ENCODE measurements around the gene KCTD11.

- TF ChIP-seq CTCF (IDR thresholded peaks at IDR 0.05; ENCODE audit: low read depth, low read length, missing input control): no peak
- TF ChIP-seq HNF4G (IDR thresholded peaks at IDR 0.05): no peak
- peak; percentile 97 for TF ChIP-seq REST (IDR thresholded peaks at IDR 0.05)
These were observed 37.0 kb upstream of the KCTD11 start, which contains the start of gene GPS2 for GRCh38 chr17:7314719-7315569.

Data from liver (tissue), 3 donors.